HEK293 (cell line): Measurements from ENCODE around the gene MACC1.

Experiments
- CTCF ChIA-PET: fragments of 350-600 bp; formaldehyde crosslinking; extraction: SDS; loops from one replicate; lab custom pipeline; 2021; ENCODE audit warnings: antibody characterized with exemption; lab: Yijun Ruan, JAX
- POLR2A ChIA-PET: fragments of 300-600 bp; formaldehyde crosslinking; extraction: SDS; loops from one replicate; lab custom pipeline; 2020; ENCODE audit warnings: antibody characterized with exemption, inconsistent platforms; lab: Yijun Ruan, JAX
- H3K27ac ChIP-seq: fragments of 200-500 bp; sonication (Bioruptor generic); 2 replicates; pipeline ENCODE4 v1.5.1; 2014; ENCODE audit warnings: low read depth, low read length, control low read depth, inconsistent platforms; ENCODE audit errors: extremely low read depth
- H3K36me3 ChIP-seq, 2 experiments: fragments of 200-500 bp in 1 of 2; sonication (Bioruptor generic) in 1 of 2; 1 replicate in 1 of 2; 2 replicates in 1 of 2; pipeline ENCODE4 v1.5.1; 2014 to 2017; ENCODE audit warnings: inconsistent platforms in 2 of 2, low read length in 2 of 2; ENCODE audit not compliant: control insufficient read depth in 2 of 2, insufficient read depth in 1 of 2
- H3K4me1 ChIP-seq: fragments of 200-500 bp; sonication (Bioruptor generic); 2 replicates; pipeline ENCODE4 v1.5.1; 2014; ENCODE audit warnings: mild to moderate bottlenecking, low read length, inconsistent platforms; ENCODE audit not compliant: control insufficient read depth, insufficient read depth
- H3K4me3 ChIP-seq: 2 replicates; pipeline ENCODE4 v1.5.1; 2011; ENCODE audit warnings: low read depth, mild to moderate bottlenecking, control low read depth, low read length, moderate library complexity
- H3K9me3 ChIP-seq: fragments of 200-500 bp; sonication (Bioruptor generic); 2 replicates; pipeline ENCODE4 v1.5.1; 2014; ENCODE audit warnings: low read depth, low read length, inconsistent platforms; ENCODE audit not compliant: control insufficient read depth, insufficient read depth
- BCL11B ChIP-seq: fragments of 450-650 bp; formaldehyde crosslinking; IDR thresholded peaks from 2 replicates; pipeline ENCODE4 v1.5.1; 2016; ENCODE audit warnings: low read depth, missing biosample characterization, missing genetic modification characterization
- GLI2 ChIP-seq: fragments of 450-650 bp; formaldehyde crosslinking; IDR thresholded peaks from 2 replicates; pipeline ENCODE4; 2017; ENCODE audit warnings: missing biosample characterization, missing genetic modification characterization, low read depth, borderline replicate concordance
- GLI4 ChIP-seq: fragments of 450-650 bp; formaldehyde crosslinking; IDR thresholded peaks from 2 replicates; pipeline ENCODE4 v1.5.1; 2016; ENCODE audit warnings: missing biosample characterization, missing genetic modification characterization
- KLF16 ChIP-seq: fragments of 450-650 bp; formaldehyde crosslinking; IDR thresholded peaks from 2 replicates; pipeline ENCODE4 v1.5.1; 2017; ENCODE audit warnings: missing biosample characterization, missing genetic modification characterization
- MZF1 ChIP-seq: fragments of 450-650 bp; formaldehyde crosslinking; IDR thresholded peaks from 2 replicates; pipeline ENCODE4 v1.5.1; 2017; ENCODE audit warnings: missing biosample characterization, missing genetic modification characterization, borderline replicate concordance
- SALL2 ChIP-seq: fragments of 450-650 bp; formaldehyde crosslinking; IDR thresholded peaks from 2 replicates; pipeline ENCODE4 v1.5.0; 2017; ENCODE audit warnings: missing biosample characterization, mild to moderate bottlenecking, missing genetic modification characterization, borderline replicate concordance
- WT1 ChIP-seq: fragments of 450-650 bp; formaldehyde crosslinking; IDR thresholded peaks from 2 replicates; pipeline ENCODE4 v1.5.1; 2016; ENCODE audit warnings: missing biosample characterization, missing genetic modification characterization
- ZNF112 ChIP-seq: fragments of 450-650 bp; formaldehyde crosslinking; IDR thresholded peaks from 2 replicates; pipeline ENCODE4 v1.5.0; 2017; ENCODE audit warnings: missing biosample characterization, missing genetic modification characterization
- ZNF2 ChIP-seq: fragments of 450-650 bp; formaldehyde crosslinking; IDR thresholded peaks from 2 replicates; pipeline ENCODE4 v1.5.1; 2016; ENCODE audit warnings: missing biosample characterization, missing genetic modification characterization
- ZNF324 ChIP-seq: fragments of 450-650 bp; formaldehyde crosslinking; IDR thresholded peaks from 2 replicates; pipeline ENCODE4 v1.5.1; 2016; ENCODE audit warnings: missing biosample characterization, missing genetic modification characterization
- ZNF426 ChIP-seq: fragments of 450-650 bp; formaldehyde crosslinking; IDR thresholded peaks from 2 replicates; pipeline ENCODE4 v1.5.1; 2017; ENCODE audit warnings: missing biosample characterization, missing genetic modification characterization, mild to moderate bottlenecking, inconsistent platforms, moderate library complexity
- ZNF596 ChIP-seq: fragments of 450-650 bp; IDR thresholded peaks from 2 replicates; pipeline ENCODE4 v1.5.0; 2018; ENCODE audit warnings: missing biosample characterization, mild to moderate bottlenecking, missing genetic modification characterization, moderate library complexity
- ZNF600 ChIP-seq: fragments of 450-650 bp; formaldehyde crosslinking; IDR thresholded peaks from 2 replicates; pipeline ENCODE4 v1.5.1; 2016; ENCODE audit warnings: missing biosample characterization, missing genetic modification characterization
- ZNF623 ChIP-seq: fragments of 450-650 bp; formaldehyde crosslinking; IDR thresholded peaks from 2 replicates; pipeline ENCODE4 v1.5.1; 2016; ENCODE audit warnings: missing biosample characterization, missing genetic modification characterization
- ZSCAN30 ChIP-seq: fragments of 450-650 bp; IDR thresholded peaks from 2 replicates; pipeline ENCODE4 v1.5.1; 2018; ENCODE audit warnings: missing biosample characterization, mild to moderate bottlenecking, missing genetic modification characterization, moderate library complexity
- TF ChIP-seq, protein P1 (sequence below): fragments of 450-650 bp; formaldehyde crosslinking; IDR thresholded peaks from 2 replicates; pipeline ENCODE4 v1.5.1; 2016; ENCODE audit warnings: missing biosample characterization, missing genetic modification characterization, borderline replicate concordance
- TF ChIP-seq, protein P2 (sequence below): fragments of 450-650 bp; formaldehyde crosslinking; conservative IDR thresholded peaks from 2 replicates; pipeline ENCODE4 v1.5.1; 2016; ENCODE audit warnings: low read depth, missing biosample characterization, missing genetic modification characterization
- TF ChIP-seq, protein P3 (sequence below): fragments of 450-650 bp; formaldehyde crosslinking; IDR thresholded peaks from 2 replicates; pipeline ENCODE4 v1.5.1; 2016; ENCODE audit warnings: missing biosample characterization, missing genetic modification characterization

MACC1 gene

DNA sequence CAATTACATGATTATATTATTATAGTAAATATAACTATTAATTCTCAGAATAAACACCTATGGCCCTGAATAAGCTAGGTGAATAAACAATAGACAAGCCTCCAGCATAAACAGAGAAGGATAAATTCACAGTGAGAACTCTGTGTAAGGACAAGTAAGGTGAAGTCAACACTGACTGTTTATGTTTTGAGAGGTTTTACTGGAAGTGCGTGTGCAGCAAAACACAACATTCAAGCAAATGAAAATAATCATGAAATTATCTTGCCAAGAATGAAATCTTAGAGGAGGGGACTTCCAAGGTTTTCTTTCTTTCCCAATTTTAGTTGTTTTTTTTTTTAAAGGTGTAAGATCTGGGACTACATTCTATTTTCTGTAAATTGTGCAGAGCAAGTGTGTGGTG, 112.5 kb downstream of the MACC1 start:
- Histone ChIP-seq H3K36me3 (no peaks in the 10 kb centered on the region), H3K4me3 (no peak overlapping the region), H3K27ac (no peak overlapping the region), H3K9me3 (no peaks in the 10 kb centered on the region), H3K4me1 (no peaks in the 10 kb centered on the region)
- ChIA-PET CTCF (interaction anchor here (0.6 kb wide), 1 partner anchor 97 kb away, joined by 3 read pairs; no protein-coding TSS in a partner anchor), POLR2A (no interaction called here)
- TF ChIP-seq ZNF600 (tag by site-specific recombination) (no peak), MZF1 (tag by site-specific recombination) (no peak), BCL11B (tag by site-specific recombination) (no peak), ZNF596 (tag by site-specific recombination) (no peak), WT1 (tag by site-specific recombination) (no peak), ZNF623 (tag by site-specific recombination) (no peak), GLI4 (no peak), ZNF426 (tag by site-specific recombination) (no peak), ZNF112 (tag by site-specific recombination) (no peak), ZNF324 (no peak), GLI2 (tag by site-specific recombination) (no peak), ZNF2 (tag by site-specific recombination) (no peak), SALL2 (tag by site-specific recombination) (no peak), KLF16 (tag by site-specific recombination) (no peak), ZSCAN30 (tag by site-specific recombination) (no peak)
- TF ChIP-seq, protein P1, sequence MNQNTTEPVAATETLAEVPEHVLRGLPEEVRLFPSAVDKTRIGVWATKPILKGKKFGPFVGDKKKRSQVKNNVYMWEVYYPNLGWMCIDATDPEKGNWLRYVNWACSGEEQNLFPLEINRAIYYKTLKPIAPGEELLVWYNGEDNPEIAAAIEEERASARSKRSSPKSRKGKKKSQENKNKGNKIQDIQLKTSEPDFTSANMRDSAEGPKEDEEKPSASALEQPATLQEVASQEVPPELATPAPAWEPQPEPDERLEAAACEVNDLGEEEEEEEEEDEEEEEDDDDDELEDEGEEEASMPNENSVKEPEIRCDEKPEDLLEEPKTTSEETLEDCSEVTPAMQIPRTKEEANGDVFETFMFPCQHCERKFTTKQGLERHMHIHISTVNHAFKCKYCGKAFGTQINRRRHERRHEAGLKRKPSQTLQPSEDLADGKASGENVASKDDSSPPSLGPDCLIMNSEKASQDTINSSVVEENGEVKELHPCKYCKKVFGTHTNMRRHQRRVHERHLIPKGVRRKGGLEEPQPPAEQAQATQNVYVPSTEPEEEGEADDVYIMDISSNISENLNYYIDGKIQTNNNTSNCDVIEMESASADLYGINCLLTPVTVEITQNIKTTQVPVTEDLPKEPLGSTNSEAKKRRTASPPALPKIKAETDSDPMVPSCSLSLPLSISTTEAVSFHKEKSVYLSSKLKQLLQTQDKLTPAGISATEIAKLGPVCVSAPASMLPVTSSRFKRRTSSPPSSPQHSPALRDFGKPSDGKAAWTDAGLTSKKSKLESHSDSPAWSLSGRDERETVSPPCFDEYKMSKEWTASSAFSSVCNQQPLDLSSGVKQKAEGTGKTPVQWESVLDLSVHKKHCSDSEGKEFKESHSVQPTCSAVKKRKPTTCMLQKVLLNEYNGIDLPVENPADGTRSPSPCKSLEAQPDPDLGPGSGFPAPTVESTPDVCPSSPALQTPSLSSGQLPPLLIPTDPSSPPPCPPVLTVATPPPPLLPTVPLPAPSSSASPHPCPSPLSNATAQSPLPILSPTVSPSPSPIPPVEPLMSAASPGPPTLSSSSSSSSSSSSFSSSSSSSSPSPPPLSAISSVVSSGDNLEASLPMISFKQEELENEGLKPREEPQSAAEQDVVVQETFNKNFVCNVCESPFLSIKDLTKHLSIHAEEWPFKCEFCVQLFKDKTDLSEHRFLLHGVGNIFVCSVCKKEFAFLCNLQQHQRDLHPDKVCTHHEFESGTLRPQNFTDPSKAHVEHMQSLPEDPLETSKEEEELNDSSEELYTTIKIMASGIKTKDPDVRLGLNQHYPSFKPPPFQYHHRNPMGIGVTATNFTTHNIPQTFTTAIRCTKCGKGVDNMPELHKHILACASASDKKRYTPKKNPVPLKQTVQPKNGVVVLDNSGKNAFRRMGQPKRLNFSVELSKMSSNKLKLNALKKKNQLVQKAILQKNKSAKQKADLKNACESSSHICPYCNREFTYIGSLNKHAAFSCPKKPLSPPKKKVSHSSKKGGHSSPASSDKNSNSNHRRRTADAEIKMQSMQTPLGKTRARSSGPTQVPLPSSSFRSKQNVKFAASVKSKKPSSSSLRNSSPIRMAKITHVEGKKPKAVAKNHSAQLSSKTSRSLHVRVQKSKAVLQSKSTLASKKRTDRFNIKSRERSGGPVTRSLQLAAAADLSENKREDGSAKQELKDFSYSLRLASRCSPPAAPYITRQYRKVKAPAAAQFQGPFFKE (tag by site-specific recombination): no peak
- TF ChIP-seq, protein P2, sequence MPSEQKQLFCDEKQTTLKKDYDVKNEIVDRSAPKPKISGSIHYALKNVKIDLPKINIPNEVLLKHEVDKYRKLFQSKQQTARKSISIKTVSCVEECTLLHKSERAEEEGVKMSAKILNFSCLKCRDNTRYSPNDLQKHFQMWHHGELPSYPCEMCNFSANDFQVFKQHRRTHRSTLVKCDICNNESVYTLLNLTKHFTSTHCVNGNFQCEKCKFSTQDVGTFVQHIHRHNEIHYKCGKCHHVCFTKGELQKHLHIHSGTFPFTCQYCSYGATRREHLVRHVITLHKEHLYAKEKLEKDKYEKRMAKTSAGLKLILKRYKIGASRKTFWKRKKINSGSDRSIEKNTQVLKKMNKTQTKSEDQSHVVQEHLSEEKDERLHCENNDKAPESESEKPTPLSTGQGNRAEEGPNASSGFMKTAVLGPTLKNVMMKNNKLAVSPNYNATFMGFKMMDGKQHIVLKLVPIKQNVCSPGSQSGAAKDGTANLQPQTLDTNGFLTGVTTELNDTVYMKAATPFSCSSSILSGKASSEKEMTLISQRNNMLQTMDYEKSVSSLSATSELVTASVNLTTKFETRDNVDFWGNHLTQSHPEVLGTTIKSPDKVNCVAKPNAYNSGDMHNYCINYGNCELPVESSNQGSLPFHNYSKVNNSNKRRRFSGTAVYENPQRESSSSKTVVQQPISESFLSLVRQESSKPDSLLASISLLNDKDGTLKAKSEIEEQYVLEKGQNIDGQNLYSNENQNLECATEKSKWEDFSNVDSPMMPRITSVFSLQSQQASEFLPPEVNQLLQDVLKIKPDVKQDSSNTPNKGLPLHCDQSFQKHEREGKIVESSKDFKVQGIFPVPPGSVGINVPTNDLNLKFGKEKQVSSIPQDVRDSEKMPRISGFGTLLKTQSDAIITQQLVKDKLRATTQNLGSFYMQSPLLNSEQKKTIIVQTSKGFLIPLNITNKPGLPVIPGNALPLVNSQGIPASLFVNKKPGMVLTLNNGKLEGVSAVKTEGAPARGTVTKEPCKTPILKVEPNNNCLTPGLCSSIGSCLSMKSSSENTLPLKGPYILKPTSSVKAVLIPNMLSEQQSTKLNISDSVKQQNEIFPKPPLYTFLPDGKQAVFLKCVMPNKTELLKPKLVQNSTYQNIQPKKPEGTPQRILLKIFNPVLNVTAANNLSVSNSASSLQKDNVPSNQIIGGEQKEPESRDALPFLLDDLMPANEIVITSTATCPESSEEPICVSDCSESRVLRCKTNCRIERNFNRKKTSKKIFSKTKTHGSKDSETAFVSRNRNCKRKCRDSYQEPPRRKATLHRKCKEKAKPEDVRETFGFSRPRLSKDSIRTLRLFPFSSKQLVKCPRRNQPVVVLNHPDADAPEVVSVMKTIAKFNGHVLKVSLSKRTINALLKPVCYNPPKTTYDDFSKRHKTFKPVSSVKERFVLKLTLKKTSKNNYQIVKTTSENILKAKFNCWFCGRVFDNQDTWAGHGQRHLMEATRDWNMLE (tag by site-specific recombination): no peak
- TF ChIP-seq, protein P3, sequence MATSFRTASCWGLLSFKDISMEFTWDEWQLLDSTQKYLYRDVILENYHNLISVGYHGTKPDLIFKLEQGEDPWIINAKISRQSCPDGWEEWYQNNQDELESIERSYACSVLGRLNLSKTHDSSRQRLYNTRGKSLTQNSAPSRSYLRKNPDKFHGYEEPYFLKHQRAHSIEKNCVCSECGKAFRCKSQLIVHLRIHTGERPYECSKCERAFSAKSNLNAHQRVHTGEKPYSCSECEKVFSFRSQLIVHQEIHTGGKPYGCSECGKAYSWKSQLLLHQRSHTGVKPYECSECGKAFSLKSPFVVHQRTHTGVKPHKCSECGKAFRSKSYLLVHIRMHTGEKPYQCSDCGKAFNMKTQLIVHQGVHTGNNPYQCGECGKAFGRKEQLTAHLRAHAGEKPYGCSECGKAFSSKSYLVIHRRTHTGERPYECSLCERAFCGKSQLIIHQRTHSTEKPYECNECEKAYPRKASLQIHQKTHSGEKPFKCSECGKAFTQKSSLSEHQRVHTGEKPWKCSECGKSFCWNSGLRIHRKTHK (tag by site-specific recombination): no peak
- TF ChIP-seq, all 188 proteins: peak for 0
